ENCODE measurements around the gene AGER. TPM values are rescaled to one million over a fixed set of nuclear protein-coding genes. Genes with fewer than 3 reads are reported as not detected.

AGER gene
- polyA plus RNA-seq, 2 of the 4 experiments (the other 2 are of a cell fraction) = 1.6 to 2.4 TPM

- DNase-seq (ENCODE audit: low read depth in 1 of 2, low spot score in 1 of 2) = peak; percentile 53 to 82
- peaks cover 24% of the 10 kb centered on the region for H3K4me1 ChIP-seq
- 1% methylated on average over 37 of the region's 58 CpGs for WGBS (ENCODE audit: missing lambda C conversion rate)
- H3K4me2 ChIP-seq = peak overlapping the region; percentile 76
- ATAC-seq = peak; percentile 89 to 91
- peak overlapping the region; percentile 74 for H3K4me3 ChIP-seq
- ChIA-PET CTCF (interaction anchor here (0.6 to 2.2 kb wide), 11 partner anchors 9 to 78 kb away, joined by 3 to 17 read pairs (median 4); partner anchors contain the start of genes EGFL8 and FKBPL), POLR2A (interaction anchor here (0.5 to 1.7 kb wide), 12 partner anchors 8 to 1111 kb away, joined by 3 to 24 read pairs (median 4); partner anchors contain the start of genes AGPAT1, ATF6B and FKBPL)
- H3K9me3 ChIP-seq = no peaks in the 10 kb centered on the region
- no peak for FAIRE-seq
- H3K27ac ChIP-seq = peak overlapping the region; percentile 94
- peak; percentile 81 for TF ChIP-seq MAX (IDR thresholded peaks at IDR 0.05)
- TF ChIP-seq POLR2A (IDR thresholded peaks at IDR 0.05; ENCODE audit: low read length) = peak; percentile 63
- TF ChIP-seq JUN (IDR thresholded peaks at IDR 0.05) = peak in 1 of 2 experiments; percentile 57; a peak in 3 of 5 replicates
- TF ChIP-seq MYC (IDR thresholded peaks at IDR 0.05; ENCODE audit: borderline replicate concordance, low read length) = peak; percentile 78; the same call in 1 of the 2 replicates
- TF ChIP-seq REST (IDR thresholded peaks at IDR 0.05) = peak; percentile 9; the same call in 1 of the 2 replicates
- TF ChIP-seq CHD2 (IDR thresholded peaks at IDR 0.05; ENCODE audit: low read length, partially characterized antibody) = peak; percentile 39
- TF ChIP-seq FOSL2 (IDR thresholded peaks at IDR 0.05) = no peak
- TF ChIP-seq FOSL2 (CRISPR knock-in tag; IDR thresholded peaks at IDR 0.05) = peak; percentile 58; the same call in 1 of the 2 replicates
- TF ChIP-seq HDAC2 (IDR thresholded peaks at IDR 0.05) = no peak
- TF ChIP-seq PHF8 (IDR thresholded peaks at IDR 0.05; ENCODE audit: borderline replicate concordance, low read depth) = peak; percentile 56; the same call in 1 of the 2 replicates
- no peak for TF ChIP-seq RARB (CRISPR knock-in tag; IDR thresholded peaks at IDR 0.05)
- TF ChIP-seq PBX3 (IDR thresholded peaks at IDR 0.05) = no peak
- no peak for TF ChIP-seq TFCP2L1 (CRISPR knock-in tag; IDR thresholded peaks at IDR 0.05)
- TF ChIP-seq MAFK (IDR thresholded peaks at IDR 0.05; ENCODE audit: partially characterized antibody) = peak; percentile 98
- no peak for TF ChIP-seq JUNB (IDR thresholded peaks at IDR 0.05)
- TF ChIP-seq MAZ (IDR thresholded peaks at IDR 0.05; ENCODE audit: borderline replicate concordance, low read depth, low read length) = no peak
- TF ChIP-seq E2F6 (IDR thresholded peaks at IDR 0.05; ENCODE audit: borderline replicate concordance, low read depth) = peak; percentile 78; the same call in 1 of the 2 replicates
- TF ChIP-seq USF2 (IDR thresholded peaks at IDR 0.05) = peak; percentile 34; the same call in 1 of the 2 replicates
Measured at GRCh38 chr6:32195902-32196681, 12.0 kb upstream of the AGER start.

- ChIA-PET CTCF (interaction anchor here (0.6 to 2.2 kb wide), 12 partner anchors 8 to 77 kb away, joined by 3 to 17 read pairs (median 4); partner anchors contain the start of genes EGFL8 and FKBPL), POLR2A (interaction anchor here (0.5 to 1.7 kb wide), 13 partner anchors 9 to 1111 kb away, joined by 3 to 24 read pairs (median 4); partner anchors contain the start of genes AGPAT1, ATF6B and FKBPL)
- no peaks in the 10 kb centered on the region for H3K9me3 ChIP-seq
- TF ChIP-seq ZC3H11A (IDR thresholded peaks at IDR 0.05) (no peak), MYC (IDR thresholded peaks at IDR 0.05; ENCODE audit: borderline replicate concordance, low read length) (no peak), JUN (IDR thresholded peaks at IDR 0.05) (no peak), NR3C1 (IDR thresholded peaks at IDR 0.05) (no peak), TP53 (CRISPR knock-in tag; IDR thresholded peaks at IDR 0.05) (no peak), BHLHE40 (IDR thresholded peaks at IDR 0.05; ENCODE audit: low read depth, low read length) (no peak), ZNF302 (CRISPR knock-in tag; IDR thresholded peaks at IDR 0.05) (no peak), FOXS1 (CRISPR knock-in tag; IDR thresholded peaks at IDR 0.05) (no peak), KDM1A (IDR thresholded peaks at IDR 0.05; ENCODE audit: low read depth) (no peak), REST (IDR thresholded peaks at IDR 0.05) (no peak), JUNB (IDR thresholded peaks at IDR 0.05) (no peak), HOXB13 (CRISPR knock-in tag; IDR thresholded peaks at IDR 0.05; ENCODE audit: low read depth) (no peak)
Measured at GRCh38 chr6:32195652-32195901, 11.5 kb upstream of the AGER start.

More at GRCh38 chr6:32195652-32195901, 11.5 kb upstream of the AGER start:
- peak overlapping the region; percentile 74; the same call in 1 of the 3 replicates for H3K4me3 ChIP-seq
- H3K4me2 ChIP-seq = no peak overlapping the region; the same call in 2 of the 3 replicates
- DNase-seq (ENCODE audit: low read depth in 1 of 2, low spot score in 1 of 2) (peak; percentile 86 to 99), FAIRE-seq (no peak), ATAC-seq (no peak)
- H3K27ac ChIP-seq = peak overlapping the region; percentile 94; a peak in 3 of 6 replicates
- WGBS (ENCODE audit: missing lambda C conversion rate) = no CpG with 5 or more reads among the region's 25 CpGs
- H3K4me1 ChIP-seq = peaks cover 28% of the 10 kb centered on the region

Data from A549 (cell line).